ENCODE measurements around the gene SPNS3.

The SPNS3 gene

GRCh38 chr17:4436381-4436780 lies 2.6 kb downstream of the SPNS3 start:
- peaks cover 4% of the 10 kb centered on the region for H3K4me1 ChIP-seq (ENCODE audit: control insufficient read depth, insufficient read depth, low read length)
- H3K27me3 ChIP-seq (ENCODE audit: control insufficient read depth, insufficient read depth, low read length) = peaks cover 51% of the 10 kb centered on the region
- no peak overlapping the region for H3K4me3 ChIP-seq (ENCODE audit: low read length)
- no peaks in the 10 kb centered on the region for H3K9me3 ChIP-seq (replicated peaks; ENCODE audit: low read length)
- H3K9ac ChIP-seq (ENCODE audit: low read depth, low read length) = no peak overlapping the region
- H3K4me2 ChIP-seq (ENCODE audit: low read length) = no peak overlapping the region
- H3K36me3 ChIP-seq (ENCODE audit: insufficient read depth, low read length) = no peaks in the 10 kb centered on the region

GRCh38 chr17:4436846-4437245 lies 3.1 kb downstream of the SPNS3 start:
- no peak overlapping the region for H3K9ac ChIP-seq (ENCODE audit: low read depth, low read length)
- H3K36me3 ChIP-seq (ENCODE audit: insufficient read depth, low read length) = no peaks in the 10 kb centered on the region
- H3K4me1 ChIP-seq (ENCODE audit: control insufficient read depth, insufficient read depth, low read length) = peaks cover 4% of the 10 kb centered on the region
- H3K27me3 ChIP-seq (ENCODE audit: control insufficient read depth, insufficient read depth, low read length) = peaks cover 56% of the 10 kb centered on the region
- H3K4me2 ChIP-seq (ENCODE audit: low read length) = no peak overlapping the region
- no peaks in the 10 kb centered on the region for H3K9me3 ChIP-seq (replicated peaks; ENCODE audit: low read length)
- no peak overlapping the region for H3K4me3 ChIP-seq (ENCODE audit: low read length)

GRCh38 chr17:4438162-4438944 lies 4.6 kb downstream of the SPNS3 start:
- Histone ChIP-seq H3K36me3 (ENCODE audit: insufficient read depth, low read length) (no peaks in the 10 kb centered on the region), H3K4me3 (ENCODE audit: low read length) (no peak overlapping the region), H3K4me1 (ENCODE audit: control insufficient read depth, insufficient read depth, low read length) (peaks cover 2% of the 10 kb centered on the region), H3K9ac (ENCODE audit: low read depth, low read length) (no peak overlapping the region), H3K27me3 (ENCODE audit: control insufficient read depth, insufficient read depth, low read length) (peaks cover 56% of the 10 kb centered on the region), H3K9me3 (replicated peaks; ENCODE audit: low read length) (no peaks in the 10 kb centered on the region), H3K4me2 (ENCODE audit: low read length) (no peak overlapping the region)

- no peak overlapping the region for H3K4me2 ChIP-seq (ENCODE audit: low read length)
- H3K27me3 ChIP-seq (ENCODE audit: control insufficient read depth, insufficient read depth, low read length) = peaks cover 49% of the 10 kb centered on the region
- H3K9me3 ChIP-seq (replicated peaks; ENCODE audit: low read length) = no peaks in the 10 kb centered on the region
- H3K9ac ChIP-seq (ENCODE audit: low read depth, low read length) = no peak overlapping the region
- no peaks in the 10 kb centered on the region for H3K4me1 ChIP-seq (ENCODE audit: control insufficient read depth, insufficient read depth, low read length)
- no peak overlapping the region for H3K4me3 ChIP-seq (ENCODE audit: low read length)
- H3K36me3 ChIP-seq (ENCODE audit: insufficient read depth, low read length) = no peaks in the 10 kb centered on the region
Measured at GRCh38 chr17:4440021-4440420, 6.3 kb downstream of the SPNS3 start.

- no peak overlapping the region for H3K4me2 ChIP-seq (ENCODE audit: low read length)
- peaks cover 49% of the 10 kb centered on the region for H3K27me3 ChIP-seq (ENCODE audit: control insufficient read depth, insufficient read depth, low read length)
- H3K4me3 ChIP-seq (ENCODE audit: low read length) = no peak overlapping the region
- H3K9ac ChIP-seq (ENCODE audit: low read depth, low read length) = no peak overlapping the region
- no peaks in the 10 kb centered on the region for H3K9me3 ChIP-seq (replicated peaks; ENCODE audit: low read length)
- H3K36me3 ChIP-seq (ENCODE audit: insufficient read depth, low read length) = no peaks in the 10 kb centered on the region
- H3K4me1 ChIP-seq (ENCODE audit: control insufficient read depth, insufficient read depth, low read length) = no peaks in the 10 kb centered on the region
Measured at GRCh38 chr17:4440690-4441686, 7.2 kb downstream of the SPNS3 start.

- no peak overlapping the region for H3K4me2 ChIP-seq (ENCODE audit: low read length)
- no peak overlapping the region for H3K4me3 ChIP-seq (ENCODE audit: low read length)
- no peaks in the 10 kb centered on the region for H3K4me1 ChIP-seq (ENCODE audit: control insufficient read depth, insufficient read depth, low read length)
- no peak overlapping the region for H3K9ac ChIP-seq (ENCODE audit: low read depth, low read length)
- H3K36me3 ChIP-seq (ENCODE audit: insufficient read depth, low read length) = no peaks in the 10 kb centered on the region
- peaks cover 40% of the 10 kb centered on the region for H3K27me3 ChIP-seq (ENCODE audit: control insufficient read depth, insufficient read depth, low read length)
- H3K9me3 ChIP-seq (replicated peaks; ENCODE audit: low read length) = no peaks in the 10 kb centered on the region
Measured at GRCh38 chr17:4442582-4442981, 8.8 kb downstream of the SPNS3 start.

GRCh38 chr17:4443476-4443875 lies 9.7 kb downstream of the SPNS3 start:
- H3K9me3 ChIP-seq (replicated peaks; ENCODE audit: low read length) = no peaks in the 10 kb centered on the region
- H3K27me3 ChIP-seq (ENCODE audit: control insufficient read depth, insufficient read depth, low read length) = peaks cover 37% of the 10 kb centered on the region
- H3K4me2 ChIP-seq (ENCODE audit: low read length) = no peak overlapping the region
- no peaks in the 10 kb centered on the region for H3K36me3 ChIP-seq (ENCODE audit: insufficient read depth, low read length)
- no peak overlapping the region for H3K4me3 ChIP-seq (ENCODE audit: low read length)
- H3K4me1 ChIP-seq (ENCODE audit: control insufficient read depth, insufficient read depth, low read length) = no peaks in the 10 kb centered on the region
- H3K9ac ChIP-seq (ENCODE audit: low read depth, low read length) = no peak overlapping the region

GRCh38 chr17:4444782-4445473 lies 11.2 kb downstream of the SPNS3 start:
- Histone ChIP-seq H3K4me1 (ENCODE audit: control insufficient read depth, insufficient read depth, low read length) (no peaks in the 10 kb centered on the region), H3K27me3 (ENCODE audit: control insufficient read depth, insufficient read depth, low read length) (peaks cover 34% of the 10 kb centered on the region), H3K4me3 (ENCODE audit: low read length) (no peak overlapping the region), H3K4me2 (ENCODE audit: low read length) (no peak overlapping the region), H3K36me3 (ENCODE audit: insufficient read depth, low read length) (no peaks in the 10 kb centered on the region), H3K9ac (ENCODE audit: low read depth, low read length) (no peak overlapping the region), H3K9me3 (replicated peaks; ENCODE audit: low read length) (no peaks in the 10 kb centered on the region)

GRCh38 chr17:4445731-4446130 lies 12.0 kb downstream of the SPNS3 start:
- H3K9me3 ChIP-seq (replicated peaks; ENCODE audit: low read length) = no peaks in the 10 kb centered on the region
- no peaks in the 10 kb centered on the region for H3K36me3 ChIP-seq (ENCODE audit: insufficient read depth, low read length)

GRCh38 chr17:4446326-4447071 lies 12.8 kb downstream of the SPNS3 start:
- no peaks in the 10 kb centered on the region for H3K9me3 ChIP-seq (replicated peaks; ENCODE audit: low read length)
- H3K9ac ChIP-seq (ENCODE audit: low read depth, low read length) = no peak overlapping the region
- no peak overlapping the region for H3K4me3 ChIP-seq (ENCODE audit: low read length)
- H3K36me3 ChIP-seq (ENCODE audit: insufficient read depth, low read length) = no peaks in the 10 kb centered on the region
- no peak overlapping the region for H3K4me2 ChIP-seq (ENCODE audit: low read length)
- H3K27me3 ChIP-seq (ENCODE audit: control insufficient read depth, insufficient read depth, low read length) = peaks cover 25% of the 10 kb centered on the region
- H3K4me1 ChIP-seq (ENCODE audit: control insufficient read depth, insufficient read depth, low read length) = no peaks in the 10 kb centered on the region

More at GRCh38 chr17:4445731-4446130, 12.0 kb downstream of the SPNS3 start:
- H3K4me1 ChIP-seq (ENCODE audit: control insufficient read depth, insufficient read depth, low read length) = no peaks in the 10 kb centered on the region
- H3K9ac ChIP-seq (ENCODE audit: low read depth, low read length) = no peak overlapping the region
- no peak overlapping the region for H3K4me3 ChIP-seq (ENCODE audit: low read length)
- no peak overlapping the region for H3K4me2 ChIP-seq (ENCODE audit: low read length)
- peaks cover 29% of the 10 kb centered on the region for H3K27me3 ChIP-seq (ENCODE audit: control insufficient read depth, insufficient read depth, low read length)
